Fibroblast of the aortic adventitia (primary cell): ENCODE measurements around the gene ASIC1. TPM values are rescaled to one million over a fixed set of nuclear protein-coding genes. Genes with fewer than 3 reads are reported as not detected.
A peak's percentile ranks its signal among the peaks of the same experiment; 100 is the strongest.

Experiments used
- DNase-seq: peaks from one replicate; pipeline ENCODE4 v3.0.0-alpha.2; 2010; ENCODE audit warnings: low read depth
- H3K4me3 ChIP-seq: 2 replicates; pipeline ENCODE4 v1.5.1; 2011; ENCODE audit warnings: low read depth, mild to moderate bottlenecking, control low read depth, low read length, moderate library complexity
- CTCF ChIP-seq: IDR thresholded peaks from 2 replicates; pipeline ENCODE4 v1.5.1; 2011; ENCODE audit warnings: mild to moderate bottlenecking, low read length, control low read depth, inconsistent platforms; ENCODE audit not compliant: insufficient read depth
- total RNA-seq: library from RNA; depleted of rRNA; stranded (reverse); fragments of >200 nt; gene quantifications from 2 replicates; pipeline ENCODE4 v1.2.3, GENCODE V29; 2012; ENCODE audit warnings: low replicate concordance

ASIC1 gene
- total RNA-seq = 4.9 and 5.2 TPM in 2 replicates

- no peak for TF ChIP-seq CTCF
- DNase-seq = peak; percentile 60
- peak within 1 kb of the TSS; percentile 74 for H3K4me3 ChIP-seq
Observed at GRCh38 chr12:50057000-50057841, at the start of gene ASIC1. TSS of gene ASIC1 (plus strand) at chr12:50057596. CDS start at chr12:50058767, 1,171 bp downstream.

- no peak overlapping the region for H3K4me3 ChIP-seq
- no peak for DNase-seq
- no peak for TF ChIP-seq CTCF
Observed at GRCh38 chr12:50013361-50014147, 43.8 kb upstream of the ASIC1 start.

DNA sequence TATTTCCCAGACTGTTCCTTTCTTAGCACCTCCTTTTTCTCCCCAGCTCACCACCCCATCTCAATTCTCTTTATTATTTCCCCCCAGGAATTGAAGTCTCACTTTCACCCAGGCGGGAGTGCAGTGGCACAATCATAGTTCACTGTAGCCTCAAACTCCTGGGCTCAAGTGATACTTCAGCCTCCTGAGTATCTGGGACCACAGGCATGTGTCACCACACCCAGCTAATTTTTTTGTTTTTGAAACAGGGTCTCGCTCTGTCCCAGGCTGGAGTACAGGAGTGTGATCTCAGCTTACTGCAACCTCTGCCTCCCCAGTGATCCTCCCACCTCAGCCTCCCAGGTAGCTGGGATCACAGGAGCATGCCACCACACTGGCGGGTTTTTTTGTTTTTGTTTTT lies 43.1 kb upstream of the ASIC1 start:
- DNase-seq = no peak
- no peak overlapping the region for H3K4me3 ChIP-seq
- TF ChIP-seq CTCF = no peak

DNA sequence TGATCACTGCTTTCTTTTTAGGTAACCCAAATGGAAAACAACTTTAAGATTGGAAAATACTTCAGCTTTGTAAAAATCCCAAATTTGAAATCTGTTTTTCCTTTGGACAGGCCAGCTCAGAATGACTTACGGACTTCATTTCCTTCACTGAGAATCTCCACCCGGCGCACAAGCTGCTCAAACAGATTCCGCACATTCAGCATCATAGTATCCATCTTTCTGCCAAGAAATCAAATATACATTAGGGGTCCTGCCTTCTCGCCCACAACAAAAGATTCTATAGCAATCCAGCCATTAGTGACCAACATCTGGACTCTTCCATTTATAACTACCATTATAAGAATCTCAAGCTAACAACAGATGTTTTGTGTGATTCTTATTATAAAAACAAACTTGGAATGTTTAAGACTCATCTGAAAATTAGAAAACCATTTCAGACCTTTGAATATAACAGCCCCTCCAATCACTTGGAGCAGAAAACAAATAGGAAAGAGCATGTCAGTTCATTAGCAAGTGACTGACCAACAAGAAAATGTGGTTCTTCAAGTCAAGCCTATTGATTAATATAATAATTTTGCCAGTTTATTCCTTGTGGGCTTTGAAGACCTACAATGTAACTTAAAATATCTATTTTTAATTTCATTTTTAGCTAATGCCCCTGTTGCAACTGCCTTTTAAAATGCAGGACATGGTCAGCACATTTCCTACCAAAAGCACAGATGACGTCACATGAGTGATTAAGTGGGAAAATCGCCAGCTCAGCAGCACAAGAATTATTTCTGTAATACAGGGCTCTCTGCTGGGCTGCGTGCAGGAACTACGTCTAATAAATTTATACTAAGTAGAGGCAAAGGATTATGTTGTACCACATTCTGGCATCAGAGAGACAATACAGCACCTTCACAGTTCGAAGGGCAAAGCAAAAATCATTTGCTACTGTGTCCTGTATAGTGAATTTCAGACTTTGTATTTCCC lies 40.6 kb upstream of the ASIC1 start:
- peak; percentile 95 for DNase-seq
- TF ChIP-seq CTCF = no peak
- peak overlapping the region; percentile 20 for H3K4me3 ChIP-seq

DNA sequence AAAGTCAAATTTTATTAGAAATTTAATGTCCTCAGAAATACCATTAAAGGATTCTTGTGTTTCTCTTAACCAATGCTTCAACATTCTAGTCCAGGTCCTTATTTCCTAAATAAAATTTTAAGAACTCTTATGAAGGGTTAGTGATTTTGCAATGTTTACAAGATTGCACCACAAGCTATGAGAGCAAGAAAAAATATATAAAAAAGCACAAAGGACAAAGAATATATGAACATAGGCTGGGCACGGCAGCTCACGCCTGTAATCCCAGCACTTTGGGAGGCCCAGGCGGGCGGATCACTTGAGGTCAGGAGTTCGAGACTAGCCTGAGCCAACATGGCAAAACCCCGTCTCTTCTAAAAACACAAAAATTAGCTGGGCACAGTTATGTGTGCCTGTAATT lies 39.8 kb upstream of the ASIC1 start:
- no peak for TF ChIP-seq CTCF
- H3K4me3 ChIP-seq = no peak overlapping the region
- peak; percentile 77 for DNase-seq

DNA sequence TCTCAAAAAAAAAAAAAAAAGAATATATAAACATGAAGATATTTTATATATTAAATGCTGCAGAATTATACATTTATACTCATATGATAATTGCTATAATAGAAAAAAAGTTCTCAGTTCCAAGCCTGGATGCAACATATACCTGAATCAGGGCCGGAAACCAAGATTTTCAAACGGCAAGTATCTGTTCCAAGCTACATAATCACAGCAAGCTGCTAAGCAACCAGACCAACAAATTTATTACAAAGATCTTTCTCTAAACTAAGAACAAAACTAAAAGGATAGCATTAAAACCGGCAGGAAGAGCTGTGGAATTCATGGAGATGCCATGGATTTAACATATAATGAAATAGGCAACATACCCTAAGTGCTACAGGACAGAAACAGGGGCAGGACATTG lies 39.2 kb upstream of the ASIC1 start:
- peak; percentile 36 for DNase-seq
- TF ChIP-seq CTCF = no peak
- H3K4me3 ChIP-seq = no peak overlapping the region
